HCT116 (cell line): ENCODE measurements around the gene APBA3.

Source experiments
- CBX3 ChIP-seq: IDR thresholded peaks from 2 replicates; pipeline ENCODE4 v1.6.1; 2012; ENCODE audit warnings: low read depth
- CEBPB ChIP-seq: IDR thresholded peaks from 2 replicates; pipeline ENCODE4 v1.6.1; 2012; ENCODE audit warnings: low read depth
- CTCF ChIP-seq, 3 experiments: fragments of 200-600 bp in 1 of 3; sonication (generic) in 1 of 3; IDR thresholded peaks in 2 of 3; conservative IDR thresholded peaks in 1 of 3; 2 replicates each; pipeline ENCODE4 v1.5.1; 2012 to 2017; ENCODE audit warnings: low read depth in 2 of 3, low read length in 2 of 3, antibody characterized with exemption in 1 of 3, borderline replicate concordance in 1 of 3, control low read depth in 1 of 3, mild to moderate bottlenecking in 1 of 3, mixed read lengths in 1 of 3, mixed run types in 1 of 3, moderate library complexity in 1 of 3; ENCODE audit not compliant: insufficient read depth in 1 of 3
- ELF1 ChIP-seq: IDR thresholded peaks from 2 replicates; pipeline ENCODE4 v1.6.1; 2012; ENCODE audit warnings: low read depth, borderline replicate concordance
- MAX ChIP-seq: IDR thresholded peaks from 2 replicates; pipeline ENCODE4 v1.6.1; 2012
- POLR2AphosphoS5 ChIP-seq: IDR thresholded peaks from 2 replicates; pipeline ENCODE4 v1.6.1; 2011; ENCODE audit warnings: mild to moderate bottlenecking, low read depth, low read length, moderate library complexity
- RAD21 ChIP-seq: IDR thresholded peaks from 2 replicates; pipeline ENCODE4 v1.6.1; 2012; ENCODE audit warnings: low read depth, mild to moderate bottlenecking
- SP1 ChIP-seq: IDR thresholded peaks from 2 replicates; pipeline ENCODE4 v1.6.1; 2012; ENCODE audit warnings: low read depth
- YY1 ChIP-seq: IDR thresholded peaks from 2 replicates; pipeline ENCODE4 v1.6.1; 2011; ENCODE audit warnings: low read length, low read depth, moderate library complexity, mild to moderate bottlenecking; ENCODE audit not compliant: insufficient replicate concordance; ENCODE audit errors: extremely low read depth

- TF ChIP-seq POLR2AphosphoS5: no peak
- no peak for TF ChIP-seq SP1
- no peak for TF ChIP-seq ELF1
- TF ChIP-seq CBX3: no peak
- no peak for TF ChIP-seq CTCF (IDR thresholded peaks at IDR 0.05 in 2 of 3, conservative IDR thresholded peaks at IDR 0.05 in 1 of 3; ENCODE audit: borderline replicate concordance in 1 of 3, insufficient read depth in 1 of 3, low read depth in 2 of 3, low read length in 2 of 3)
- TF ChIP-seq MAX: no peak
- no peak for TF ChIP-seq YY1
- TF ChIP-seq RAD21: no peak
- no peak for TF ChIP-seq CEBPB
Measured at GRCh38 chr19:3810708-3811355, 49.3 kb upstream of the APBA3 start.
